Smooth muscle cell of the coronary artery (primary cell): Measurements from ENCODE around the gene PCDHA6. TPM values are rescaled to one million over a fixed set of nuclear protein-coding genes. Genes with fewer than 3 reads are reported as not detected.

Experiments
- total RNA-seq: library from RNA; depleted of rRNA; stranded (reverse); fragments of >200 nt; gene quantifications from 2 replicates; pipeline ENCODE4 v1.2.3, GENCODE V29; 2014; ENCODE audit warnings: low replicate concordance

Gene PCDHA6, protein sequence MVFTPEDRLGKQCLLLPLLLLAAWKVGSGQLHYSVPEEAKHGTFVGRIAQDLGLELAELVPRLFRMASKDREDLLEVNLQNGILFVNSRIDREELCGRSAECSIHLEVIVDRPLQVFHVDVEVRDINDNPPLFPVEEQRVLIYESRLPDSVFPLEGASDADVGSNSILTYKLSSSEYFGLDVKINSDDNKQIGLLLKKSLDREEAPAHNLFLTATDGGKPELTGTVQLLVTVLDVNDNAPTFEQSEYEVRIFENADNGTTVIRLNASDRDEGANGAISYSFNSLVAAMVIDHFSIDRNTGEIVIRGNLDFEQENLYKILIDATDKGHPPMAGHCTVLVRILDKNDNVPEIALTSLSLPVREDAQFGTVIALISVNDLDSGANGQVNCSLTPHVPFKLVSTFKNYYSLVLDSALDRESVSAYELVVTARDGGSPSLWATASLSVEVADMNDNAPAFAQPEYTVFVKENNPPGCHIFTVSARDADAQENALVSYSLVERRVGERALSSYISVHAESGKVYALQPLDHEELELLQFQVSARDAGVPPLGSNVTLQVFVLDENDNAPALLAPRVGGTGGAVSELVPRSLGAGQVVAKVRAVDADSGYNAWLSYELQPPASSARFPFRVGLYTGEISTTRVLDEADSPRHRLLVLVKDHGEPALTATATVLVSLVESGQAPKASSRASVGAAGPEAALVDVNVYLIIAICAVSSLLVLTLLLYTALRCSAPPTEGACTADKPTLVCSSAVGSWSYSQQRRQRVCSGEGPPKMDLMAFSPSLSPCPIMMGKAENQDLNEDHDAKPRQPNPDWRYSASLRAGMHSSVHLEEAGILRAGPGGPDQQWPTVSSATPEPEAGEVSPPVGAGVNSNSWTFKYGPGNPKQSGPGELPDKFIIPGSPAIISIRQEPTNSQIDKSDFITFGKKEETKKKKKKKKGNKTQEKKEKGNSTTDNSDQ
- 0.53 and 2.9 TPM in 2 replicates for total RNA-seq

DNA sequence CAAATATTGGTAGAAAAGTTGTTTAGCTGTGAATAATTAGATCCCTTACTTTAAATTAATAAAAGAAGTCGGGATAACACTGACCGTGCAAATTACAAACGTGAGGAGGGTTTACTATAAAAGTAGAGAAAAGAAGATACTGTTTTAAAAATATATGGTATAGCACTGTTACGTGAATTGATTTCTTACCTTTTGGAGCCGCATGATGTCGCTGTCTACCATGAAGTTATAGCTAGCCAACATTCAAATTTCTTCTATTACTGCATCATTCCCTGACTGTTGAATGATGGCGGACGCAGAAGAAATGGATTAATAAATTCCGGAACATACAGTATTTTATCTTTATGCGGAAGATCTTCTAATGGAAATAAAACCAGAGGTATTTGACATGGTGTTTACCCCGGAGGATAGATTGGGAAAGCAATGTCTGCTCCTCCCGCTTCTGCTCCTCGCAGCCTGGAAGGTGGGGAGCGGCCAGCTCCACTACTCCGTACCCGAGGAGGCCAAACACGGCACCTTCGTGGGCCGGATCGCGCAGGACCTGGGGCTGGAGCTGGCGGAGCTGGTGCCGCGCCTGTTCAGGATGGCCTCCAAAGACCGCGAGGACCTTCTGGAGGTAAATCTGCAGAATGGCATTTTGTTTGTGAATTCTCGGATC lies at the start of gene PCDHA6:
Gene PCDHA6 (plus strand): TSS at position 257 of the 658 bp plus-strand sequence. CDS start 132 bp downstream, at position 389.

DNA sequence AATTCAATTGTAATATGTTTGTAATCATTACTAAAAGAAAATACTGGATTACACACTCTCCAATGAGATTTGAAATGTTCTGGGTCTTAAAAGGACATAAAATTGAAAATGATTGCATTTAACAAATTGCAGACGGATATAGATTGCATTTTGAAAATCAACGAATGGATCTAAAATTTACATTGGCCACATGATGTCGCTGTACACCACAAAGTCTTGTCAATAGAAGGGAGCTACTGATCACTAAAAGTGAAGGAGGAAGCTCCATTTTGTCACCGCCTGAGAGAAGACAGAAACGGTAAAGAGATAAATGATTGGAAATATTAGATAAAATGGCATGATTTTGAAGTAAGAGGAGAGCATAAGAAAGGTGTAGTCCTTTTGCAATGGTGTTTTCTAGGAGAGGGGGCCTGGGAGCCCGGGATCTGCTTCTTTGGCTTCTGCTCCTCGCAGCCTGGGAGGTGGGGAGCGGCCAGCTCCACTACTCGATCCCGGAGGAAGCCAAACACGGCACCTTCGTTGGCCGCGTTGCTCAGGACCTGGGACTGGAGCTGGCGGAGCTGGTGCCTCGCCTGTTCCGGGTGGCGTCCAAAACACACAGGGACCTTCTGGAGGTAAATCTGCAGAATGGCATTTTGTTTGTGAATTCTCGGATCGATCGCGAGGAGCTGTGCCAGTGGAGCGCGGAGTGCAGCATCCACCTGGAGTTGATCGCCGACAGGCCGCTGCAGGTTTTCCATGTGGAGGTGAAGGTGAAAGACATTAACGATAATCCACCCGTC lies 41.7 kb upstream of the PCDHA6 start, which contains the start of gene PCDHA1:
Gene PCDHA1 (plus strand): TSS at position 236 of the 782 bp plus-strand sequence.

DNA sequence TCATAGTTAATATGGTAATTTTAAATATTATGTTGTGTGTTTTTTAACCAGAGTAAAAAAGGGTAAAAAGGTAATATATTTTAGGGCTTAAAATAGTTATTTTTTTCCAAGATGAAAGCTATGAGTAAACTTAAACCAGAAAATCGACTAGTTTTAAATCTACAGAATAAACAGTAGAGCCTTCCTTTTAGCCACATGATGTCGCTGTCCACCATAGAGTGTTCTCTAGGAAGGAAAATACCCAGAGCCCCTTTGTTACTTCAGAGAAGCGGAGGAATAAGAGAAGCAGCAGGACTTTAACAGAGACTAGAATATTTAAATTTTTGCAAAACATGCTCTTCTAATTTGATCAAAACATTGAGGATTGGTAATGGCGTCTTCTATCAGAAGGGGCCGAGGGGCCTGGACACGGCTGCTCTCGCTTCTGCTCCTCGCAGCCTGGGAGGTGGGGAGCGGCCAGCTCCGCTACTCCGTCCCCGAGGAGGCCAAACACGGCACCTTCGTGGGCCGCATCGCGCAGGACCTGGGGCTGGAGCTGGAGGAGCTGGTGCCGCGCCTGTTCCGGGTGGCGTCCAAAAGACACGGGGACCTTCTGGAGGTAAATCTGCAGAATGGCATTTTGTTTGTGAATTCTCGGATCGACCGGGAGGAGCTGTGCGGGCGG lies 33.0 kb upstream of the PCDHA6 start, which contains the start of gene PCDHA2:
Gene PCDHA2 (plus strand): TSS at position 258 of the 664 bp plus-strand sequence.

DNA sequence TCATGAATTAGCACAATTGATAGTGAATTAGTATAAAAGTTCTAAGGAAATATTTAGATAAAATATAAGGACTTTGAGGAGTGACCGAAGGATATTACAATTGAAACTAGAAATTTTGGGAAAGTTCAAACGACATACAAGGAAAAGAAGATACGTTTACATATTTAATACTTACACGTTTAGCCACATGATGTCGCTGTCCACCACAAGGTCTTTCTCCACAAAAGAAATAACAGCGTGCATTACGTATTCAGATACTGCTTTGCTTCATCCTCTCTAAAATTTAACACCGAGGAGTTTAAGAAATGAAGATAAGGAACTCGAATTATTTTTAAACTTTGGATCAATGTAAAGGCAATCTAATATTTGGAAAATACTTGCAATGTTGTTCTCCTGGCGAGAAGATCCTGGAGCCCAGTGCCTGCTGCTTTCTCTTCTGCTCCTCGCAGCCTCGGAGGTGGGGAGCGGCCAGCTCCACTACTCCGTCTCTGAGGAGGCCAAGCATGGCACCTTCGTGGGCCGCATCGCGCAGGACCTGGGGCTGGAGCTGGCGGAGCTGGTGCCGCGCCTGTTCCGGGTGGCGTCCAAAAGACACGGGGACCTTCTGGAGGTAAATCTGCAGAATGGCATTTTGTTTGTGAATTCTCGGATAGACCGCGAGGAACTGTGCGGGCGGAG lies 26.8 kb upstream of the PCDHA6 start, which contains the start of gene PCDHA3:
Gene PCDHA3 (plus strand): TSS at position 242 of the 678 bp plus-strand sequence.

DNA sequence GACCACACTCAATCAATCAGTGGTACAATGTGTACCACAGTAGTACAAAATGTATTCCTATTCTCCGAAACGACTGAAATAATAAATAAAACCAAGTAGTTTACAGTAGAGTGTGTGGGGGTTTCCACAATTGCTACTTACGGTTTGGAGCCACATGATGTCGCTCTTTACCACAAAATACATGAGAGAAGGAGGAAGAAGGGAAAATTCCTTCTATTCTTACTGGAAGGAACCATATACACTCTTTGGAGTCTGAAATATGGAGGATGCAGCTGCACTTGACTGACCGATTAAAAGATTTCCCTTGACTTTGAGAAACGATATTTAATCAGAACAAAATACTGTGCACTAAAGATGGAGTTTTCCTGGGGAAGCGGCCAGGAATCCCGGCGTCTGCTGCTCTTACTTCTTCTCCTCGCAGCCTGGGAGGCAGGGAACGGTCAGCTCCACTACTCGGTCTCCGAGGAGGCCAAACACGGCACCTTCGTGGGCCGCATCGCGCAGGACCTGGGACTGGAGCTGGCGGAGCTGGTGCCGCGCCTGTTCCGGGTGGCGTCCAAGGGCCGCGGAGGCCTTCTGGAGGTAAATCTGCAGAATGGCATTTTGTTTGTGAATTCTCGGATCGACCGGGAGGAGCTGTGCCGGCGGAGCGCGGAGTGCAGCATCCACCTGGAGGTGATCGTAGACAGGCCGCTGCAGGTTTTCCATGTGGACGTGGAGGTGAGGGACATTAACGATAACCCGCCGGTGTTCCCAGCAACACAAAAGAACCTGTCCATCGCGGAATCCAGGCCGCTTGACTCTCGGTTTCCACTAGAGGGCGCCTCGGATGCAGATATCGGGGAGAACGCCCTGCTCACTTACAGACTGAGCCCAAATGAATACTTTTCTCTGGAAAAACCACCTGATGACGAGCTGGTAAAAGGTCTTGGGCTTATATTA lies 20.7 kb upstream of the PCDHA6 start, which contains the start of gene PCDHA4:
Gene PCDHA4 (plus strand): TSS at position 235 of the 942 bp plus-strand sequence.

DNA sequence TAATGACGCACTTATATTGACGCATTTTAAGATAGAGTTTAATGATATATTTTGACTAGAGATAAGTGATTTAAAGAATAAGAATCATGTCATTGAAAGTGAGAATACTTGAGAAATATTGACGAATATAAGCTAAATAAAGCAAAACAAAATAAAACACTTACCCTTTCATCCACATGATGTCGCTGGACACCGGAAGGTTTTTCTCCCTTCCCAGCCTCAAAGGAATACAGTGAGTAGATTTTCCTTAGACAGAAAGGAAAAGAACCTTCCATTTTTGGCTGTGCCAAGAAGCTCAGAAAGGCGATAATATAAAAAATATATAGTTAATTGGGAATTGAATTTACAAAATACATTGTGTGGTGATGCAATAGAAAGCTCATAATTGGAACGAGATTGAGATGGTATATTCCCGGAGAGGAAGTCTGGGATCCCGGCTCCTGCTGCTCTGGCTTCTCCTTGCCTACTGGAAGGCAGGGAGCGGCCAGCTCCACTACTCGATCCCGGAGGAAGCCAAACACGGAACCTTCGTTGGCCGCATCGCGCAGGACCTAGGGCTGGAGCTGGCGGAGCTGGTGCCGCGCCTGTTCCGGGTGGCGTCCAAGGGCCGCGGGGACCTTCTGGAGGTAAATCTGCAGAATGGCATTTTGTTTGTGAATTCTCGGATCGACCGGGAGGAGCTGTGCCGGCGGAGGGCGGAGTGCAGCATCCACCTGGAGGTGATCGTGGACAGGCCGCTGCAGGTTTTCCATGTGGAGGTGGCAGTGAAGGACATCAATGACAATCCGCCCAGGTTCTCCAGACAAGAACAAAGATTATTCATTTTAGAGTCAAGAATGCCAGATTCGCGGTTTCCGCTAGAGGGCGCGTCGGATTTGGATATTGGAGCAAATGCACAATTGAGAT lies 6.1 kb upstream of the PCDHA6 start, which contains the start of gene PCDHA5:
Gene PCDHA5 (plus strand): TSS at position 239 of the 906 bp plus-strand sequence.

DNA sequence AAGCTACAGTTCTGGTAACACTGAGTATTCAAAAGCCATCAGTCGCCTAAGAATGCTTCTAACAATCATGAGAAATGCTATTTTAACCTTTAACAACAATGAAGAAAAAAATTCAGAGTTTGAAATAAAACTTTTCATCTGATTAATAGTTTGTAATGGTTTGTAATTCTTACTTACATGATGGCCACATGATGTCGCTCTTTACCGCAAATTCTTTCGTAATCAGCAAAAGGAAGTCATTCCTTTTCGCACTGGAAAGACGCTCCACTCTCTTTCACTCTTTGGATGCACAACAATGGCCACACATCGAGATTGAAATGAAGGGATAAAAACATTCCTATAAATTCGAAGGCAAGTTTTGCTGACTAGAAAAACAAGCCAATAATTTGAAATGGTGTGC lies 6.2 kb downstream of the PCDHA6 start, which contains the start of gene PCDHA7:
Gene PCDHA7 (plus strand): TSS at position 277 of the 400 bp plus-strand sequence. CDS start 115 bp downstream, at position 392.

DNA sequence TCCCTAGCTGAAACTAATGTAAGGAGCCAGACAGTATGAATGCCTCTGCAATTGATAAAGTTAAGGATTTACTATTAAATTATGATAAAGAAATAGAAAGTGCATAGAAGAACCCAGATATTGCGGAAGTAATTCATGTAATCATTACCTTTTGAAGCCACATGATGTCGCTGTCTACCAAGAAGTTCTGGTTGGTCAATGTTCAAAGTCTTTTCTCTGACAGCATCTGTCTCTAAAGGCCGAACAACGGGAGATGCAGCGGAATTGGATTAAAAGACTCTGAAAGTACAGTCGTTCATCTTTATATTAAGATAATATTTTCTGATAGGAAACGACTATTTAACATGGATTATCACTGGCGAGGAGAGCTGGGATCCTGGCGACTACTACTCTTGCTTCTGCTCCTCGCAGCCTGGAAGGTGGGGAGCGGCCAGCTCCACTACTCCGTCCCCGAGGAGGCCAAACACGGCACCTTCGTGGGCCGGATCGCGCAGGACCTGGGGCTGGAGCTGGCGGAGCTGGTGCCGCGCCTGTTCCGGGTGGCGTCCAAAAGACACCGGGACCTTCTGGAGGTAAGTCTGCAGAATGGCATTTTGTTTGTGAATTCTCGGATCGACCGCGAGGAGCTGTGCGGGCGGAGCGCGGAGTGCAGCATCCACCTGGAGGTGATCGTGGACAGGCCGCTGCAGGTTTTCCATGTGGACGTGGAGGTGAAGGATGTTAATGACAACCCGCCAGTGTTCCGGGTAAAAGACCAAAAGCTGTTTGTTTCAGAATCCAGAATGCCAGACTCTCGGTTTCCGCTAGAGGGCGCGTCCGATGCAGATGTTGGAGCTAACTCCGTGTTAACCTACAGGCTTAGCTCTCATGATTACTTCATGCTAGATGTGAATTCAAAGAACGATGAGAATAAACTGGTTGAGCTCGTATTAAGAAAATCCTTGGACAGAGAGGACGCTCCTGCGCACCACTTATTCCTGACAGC lies 13.5 kb downstream of the PCDHA6 start, which contains the start of gene PCDHA8:
Gene PCDHA8 (plus strand): TSS at position 210 of the 985 bp plus-strand sequence. CDS start 135 bp downstream, at position 345.

DNA sequence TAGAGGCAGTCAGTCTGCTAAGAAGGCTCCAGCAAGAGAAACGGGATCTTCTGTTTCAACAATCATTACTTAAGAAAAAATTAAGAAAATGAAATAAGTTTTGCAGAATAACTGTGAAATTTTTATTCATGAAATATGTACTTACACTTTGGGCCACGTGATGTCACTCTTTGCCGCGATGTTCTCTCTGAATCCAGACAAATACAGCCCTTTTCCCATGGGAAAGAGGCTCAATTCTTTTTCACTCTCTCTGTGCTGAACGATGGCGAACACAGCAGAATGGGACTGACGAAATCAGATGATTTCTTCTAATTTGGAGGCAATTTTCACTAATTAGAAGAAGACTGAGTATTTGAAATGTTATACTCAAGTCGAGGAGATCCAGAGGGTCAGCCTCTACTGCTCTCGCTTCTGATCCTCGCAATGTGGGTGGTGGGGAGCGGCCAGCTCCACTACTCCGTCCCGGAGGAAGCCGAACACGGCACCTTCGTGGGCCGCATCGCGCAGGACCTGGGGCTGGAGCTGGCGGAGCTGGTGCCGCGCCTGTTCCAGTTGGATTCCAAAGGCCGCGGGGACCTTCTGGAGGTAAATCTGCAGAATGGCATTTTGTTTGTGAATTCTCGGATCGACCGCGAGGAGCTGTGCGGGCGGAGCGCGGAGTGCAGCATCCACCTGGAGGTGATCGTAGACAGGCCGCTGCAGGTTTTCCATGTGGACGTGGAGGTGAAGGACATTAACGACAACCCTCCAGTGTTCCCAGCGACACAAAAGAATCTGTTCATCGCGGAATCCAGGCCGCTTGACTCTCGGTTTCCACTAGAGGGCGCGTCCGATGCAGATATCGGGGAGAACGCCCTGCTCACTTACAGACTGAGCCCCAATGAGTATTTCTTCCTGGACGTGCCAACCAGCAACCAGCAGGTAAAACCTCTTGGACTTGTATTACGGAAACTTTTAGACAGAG lies 20.7 kb downstream of the PCDHA6 start, which contains the start of gene PCDHA9:
Gene PCDHA9 (plus strand): TSS at position 244 of the 964 bp plus-strand sequence. CDS start 114 bp downstream, at position 358.

DNA sequence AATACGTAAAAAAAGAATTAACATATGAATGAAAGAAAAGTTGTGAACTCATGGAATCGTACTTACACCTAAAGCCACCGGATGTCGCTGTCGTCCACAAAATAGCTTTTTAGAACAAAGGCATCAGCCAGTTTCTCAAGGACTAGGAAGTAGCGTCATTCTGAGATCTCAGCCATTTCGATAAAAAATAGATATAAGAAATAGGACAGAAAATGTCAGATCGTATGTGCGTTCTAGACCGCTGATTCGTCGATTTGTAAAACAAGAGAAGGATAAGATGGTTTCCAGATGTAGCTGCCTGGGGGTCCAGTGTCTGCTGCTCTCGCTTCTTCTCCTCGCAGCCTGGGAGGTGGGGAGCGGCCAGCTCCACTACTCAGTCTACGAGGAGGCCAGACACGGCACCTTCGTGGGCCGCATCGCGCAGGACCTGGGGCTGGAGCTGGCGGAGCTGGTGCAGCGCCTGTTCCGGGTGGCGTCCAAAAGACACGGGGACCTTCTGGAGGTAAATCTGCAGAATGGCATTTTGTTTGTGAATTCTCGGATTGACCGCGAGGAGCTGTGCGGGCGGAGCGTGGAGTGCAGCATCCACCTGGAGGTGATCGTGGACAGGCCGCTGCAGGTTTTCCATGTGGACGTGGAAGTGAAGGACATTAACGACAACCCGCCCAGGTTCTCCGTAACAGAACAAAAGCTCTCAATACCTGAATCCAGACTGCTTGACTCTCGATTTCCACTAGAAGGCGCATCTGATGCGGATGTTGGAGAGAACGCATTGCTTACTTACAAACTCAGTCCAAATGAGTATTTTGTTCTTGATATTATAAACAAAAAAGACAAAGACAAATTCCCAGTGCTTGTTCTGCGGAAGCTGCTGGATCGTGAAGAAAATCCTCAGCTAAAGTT lies 28.3 kb downstream of the PCDHA6 start, which contains the start of gene PCDHA10:
Gene PCDHA10 (plus strand): TSS at position 126 of the 903 bp plus-strand sequence. CDS start 152 bp downstream, at position 278.

DNA sequence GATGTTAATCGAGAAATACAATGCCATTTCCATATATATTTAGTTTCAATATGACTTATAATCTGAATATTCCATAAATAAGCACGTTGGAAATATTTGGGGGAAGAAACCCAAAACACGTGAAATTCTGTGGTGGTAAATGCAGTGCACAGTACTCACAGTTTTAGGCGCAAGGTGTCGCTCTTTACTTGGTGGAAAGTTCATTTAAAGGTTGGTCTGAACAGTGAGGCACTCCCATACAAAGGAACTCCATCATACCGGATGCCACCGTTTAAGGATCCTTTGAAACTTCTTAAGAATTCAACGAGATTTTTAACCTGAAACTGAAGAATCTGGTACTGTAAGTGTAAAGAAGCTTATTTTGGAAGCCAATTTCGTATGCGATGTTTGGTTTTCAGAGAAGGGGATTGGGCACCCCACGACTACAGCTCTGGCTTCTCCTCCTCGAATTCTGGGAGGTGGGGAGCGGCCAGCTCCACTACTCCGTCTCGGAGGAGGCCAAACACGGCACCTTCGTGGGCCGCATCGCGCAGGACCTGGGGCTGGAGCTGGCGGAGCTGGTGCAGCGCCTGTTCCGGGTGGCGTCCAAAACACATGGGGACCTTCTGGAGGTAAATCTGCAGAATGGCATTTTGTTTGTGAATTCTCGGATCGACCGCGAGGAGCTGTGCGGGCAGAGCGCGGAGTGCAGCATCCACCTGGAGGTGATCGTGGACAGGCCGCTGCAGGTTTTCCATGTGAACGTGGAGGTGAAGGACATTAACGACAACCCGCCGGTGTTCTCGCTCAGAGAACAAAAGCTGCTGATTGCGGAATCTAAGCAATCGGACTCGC lies 41.2 kb downstream of the PCDHA6 start, which contains the start of gene PCDHA11:
Gene PCDHA11 (plus strand): TSS at position 237 of the 834 bp plus-strand sequence. CDS start 147 bp downstream, at position 384.

